COLO668 (cell line): ENCODE data around the gene GSE1.
A peak's percentile ranks its signal among the peaks of the same experiment; 100 is the strongest.

Experiments used
- DNase-seq: peaks from one replicate; lab custom pipeline; 2025; ENCODE audit not compliant: unreplicated experiment; lab: John Stamatoyannopoulos, UW

The GSE1 gene

DNA sequence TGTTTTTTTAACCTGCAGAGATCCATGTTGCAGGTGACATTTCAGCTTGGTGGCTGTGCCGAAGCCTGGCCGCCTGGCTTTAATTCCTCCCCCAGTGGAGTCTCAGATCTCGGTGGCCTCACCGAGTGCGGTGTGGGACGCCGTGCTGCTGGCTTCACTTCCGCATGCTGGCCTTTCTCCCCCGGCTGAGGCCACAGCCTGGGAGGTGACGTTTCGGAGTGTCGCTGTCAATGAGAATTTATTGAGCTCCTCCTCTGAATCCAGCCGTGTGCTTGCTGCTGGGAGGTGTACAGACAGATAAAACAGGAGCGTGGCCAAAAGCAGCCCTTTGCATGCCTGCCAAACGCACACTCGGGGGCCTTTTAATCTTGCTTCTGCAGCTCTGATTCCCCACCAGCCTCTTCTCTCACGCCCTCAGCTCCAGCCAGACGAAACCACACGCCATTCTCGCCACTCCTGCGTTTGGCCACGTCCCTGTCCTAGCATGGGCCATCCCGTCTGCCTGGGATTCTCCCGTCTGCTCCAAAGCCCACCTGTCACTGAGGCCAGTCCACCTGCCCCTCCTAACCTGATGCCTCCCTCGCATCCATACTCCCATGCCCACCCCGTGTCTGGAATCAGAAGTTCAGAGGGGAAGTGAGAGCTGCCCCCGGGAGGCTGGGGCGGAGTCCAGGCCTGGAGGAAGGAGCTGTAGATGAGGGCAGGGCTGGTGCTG is 3.6 kb downstream of the GSE1 start:
- DNase-seq = peak; percentile 67

DNA sequence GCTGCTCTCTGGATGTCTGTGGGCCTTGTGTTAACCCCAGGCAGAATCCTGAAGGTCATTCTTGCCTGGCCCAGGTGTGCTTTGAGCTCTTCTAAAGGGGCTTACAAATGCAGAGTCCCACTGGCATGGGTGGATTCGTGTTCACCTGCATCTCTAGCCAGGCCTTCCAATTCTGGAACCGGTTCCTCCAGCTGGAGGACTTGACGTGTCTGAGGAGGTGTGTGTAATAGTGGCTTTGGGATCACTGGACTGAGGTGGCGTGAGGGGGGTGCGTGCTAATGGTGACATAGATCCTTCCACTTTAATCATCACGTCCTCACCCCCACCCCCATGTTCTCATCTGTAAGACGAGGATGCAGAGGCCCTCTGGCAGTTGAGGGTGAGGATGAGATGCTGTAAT is 4.8 kb downstream of the GSE1 start:
- DNase-seq = peak; percentile 23

GRCh38 chr16:85618521-85618920 is 5.4 kb downstream of the GSE1 start:
- no peak for DNase-seq

DNA sequence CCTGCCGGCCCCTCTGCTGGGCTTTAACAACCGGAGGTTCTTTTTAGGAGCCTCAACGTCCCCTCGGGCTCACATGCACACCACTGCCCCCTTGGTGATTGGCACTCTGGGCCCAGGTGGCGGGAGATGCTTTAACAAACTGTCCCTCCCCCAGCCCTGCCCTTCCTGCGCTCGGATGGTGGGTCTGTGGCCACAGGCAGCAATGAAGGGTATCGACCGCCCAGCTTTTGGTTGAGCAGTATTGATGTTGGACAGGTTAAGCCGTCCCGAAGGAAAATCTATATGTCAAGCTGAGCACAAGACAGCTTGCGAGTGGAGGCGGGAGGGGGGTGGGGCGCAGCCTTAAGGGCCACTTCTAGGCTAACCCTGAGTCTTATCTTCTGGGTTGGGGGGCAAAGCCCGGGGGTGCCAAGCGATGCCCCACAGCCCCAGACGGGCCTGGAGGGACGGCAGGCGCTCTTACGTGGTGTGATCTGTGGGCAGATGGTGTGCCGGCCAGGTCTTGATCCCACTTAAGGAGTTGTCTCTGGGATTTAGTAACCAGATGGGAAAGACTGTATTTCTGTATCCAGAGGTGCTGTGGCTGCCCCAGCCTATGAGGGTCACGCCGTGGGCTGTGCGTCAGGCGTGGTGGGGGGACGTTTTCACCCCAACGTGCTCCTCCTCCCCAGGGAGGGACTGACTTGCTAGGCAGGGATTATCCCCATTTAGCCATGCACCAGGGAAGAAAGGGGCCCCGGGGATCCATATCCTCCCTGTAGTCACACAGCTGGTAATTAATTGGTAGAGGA is 6.2 kb downstream of the GSE1 start:
- DNase-seq = no peak

- no peak for DNase-seq
Observed at GRCh38 chr16:85620374-85620773, 7.3 kb downstream of the GSE1 start.

- DNase-seq = peak; percentile 46
Observed at GRCh38 chr16:85621698-85622428, 8.7 kb downstream of the GSE1 start.

DNA sequence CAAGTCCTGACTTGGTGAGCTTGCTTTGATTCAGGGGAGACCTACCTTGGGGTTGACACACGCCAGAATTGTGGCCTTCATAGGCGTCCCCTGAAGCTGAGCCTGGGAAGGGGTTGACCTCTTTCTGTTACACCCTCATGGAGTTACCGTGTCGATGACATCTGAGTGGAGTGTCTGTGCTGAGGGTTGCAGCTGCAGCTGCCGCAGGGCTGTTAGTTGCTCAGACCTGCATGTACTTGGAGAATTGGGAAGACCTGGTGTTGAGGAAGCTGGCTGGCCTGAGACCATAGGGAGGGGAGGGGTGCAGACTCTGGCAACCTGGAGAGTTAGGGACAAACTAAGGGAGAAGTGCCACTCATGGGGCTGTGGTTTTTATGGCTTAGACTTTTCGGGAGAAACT is 9.6 kb downstream of the GSE1 start:
- DNase-seq = peak; percentile 17

DNA sequence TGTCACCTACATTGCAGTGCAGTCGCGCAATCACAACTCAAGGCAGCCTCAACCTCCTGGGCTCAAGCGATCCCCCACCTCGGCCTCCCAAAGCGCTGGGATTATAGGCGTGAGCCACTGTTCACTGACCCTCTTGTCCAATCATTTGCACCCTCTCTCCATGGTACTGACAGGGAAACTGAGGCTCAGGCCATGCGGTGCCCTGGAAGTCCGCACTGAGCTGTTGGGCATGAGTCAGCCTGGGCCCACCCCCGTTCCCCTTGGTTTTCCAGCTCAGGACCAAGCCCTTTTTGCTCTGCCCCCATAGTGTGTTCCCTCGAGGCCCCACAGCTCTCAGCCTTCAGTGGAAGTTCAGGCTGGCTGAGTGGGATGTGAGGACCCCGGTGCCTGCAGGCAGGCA is 10.1 kb downstream of the GSE1 start:
- no peak for DNase-seq

DNA sequence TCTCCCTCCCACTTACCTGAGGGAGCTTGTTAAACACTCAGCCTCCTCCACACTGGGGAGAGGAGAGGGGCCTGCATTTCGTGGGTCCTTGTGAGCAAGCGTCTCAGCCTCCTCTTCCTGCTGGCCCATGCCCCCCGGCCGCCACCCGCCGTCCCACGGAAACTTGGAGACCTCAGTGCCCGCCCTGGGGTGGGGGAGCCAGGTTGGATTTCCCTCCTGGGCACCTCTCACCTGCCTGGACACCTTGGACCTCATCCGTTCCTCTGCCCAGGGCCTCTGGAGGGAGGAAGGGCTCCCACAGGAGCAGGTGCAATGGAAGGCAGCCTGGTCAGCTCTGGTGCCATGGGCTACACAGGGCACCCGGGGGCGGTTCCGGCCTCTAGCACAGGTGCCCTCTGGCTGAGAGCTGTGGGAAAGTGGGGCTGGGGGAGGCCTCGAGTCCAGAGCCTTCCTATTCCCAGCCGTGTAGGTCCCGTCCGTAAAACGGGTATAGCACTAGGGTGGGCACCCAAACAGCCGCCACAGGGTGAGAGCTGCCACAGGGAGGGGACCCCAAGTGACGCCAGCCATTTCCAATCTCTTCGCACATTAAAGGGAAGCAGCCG is 11.0 kb downstream of the GSE1 start:
- DNase-seq = no peak

- peak; percentile 26 for DNase-seq
Observed at GRCh38 chr16:85624646-85625045, 11.5 kb downstream of the GSE1 start.

DNA sequence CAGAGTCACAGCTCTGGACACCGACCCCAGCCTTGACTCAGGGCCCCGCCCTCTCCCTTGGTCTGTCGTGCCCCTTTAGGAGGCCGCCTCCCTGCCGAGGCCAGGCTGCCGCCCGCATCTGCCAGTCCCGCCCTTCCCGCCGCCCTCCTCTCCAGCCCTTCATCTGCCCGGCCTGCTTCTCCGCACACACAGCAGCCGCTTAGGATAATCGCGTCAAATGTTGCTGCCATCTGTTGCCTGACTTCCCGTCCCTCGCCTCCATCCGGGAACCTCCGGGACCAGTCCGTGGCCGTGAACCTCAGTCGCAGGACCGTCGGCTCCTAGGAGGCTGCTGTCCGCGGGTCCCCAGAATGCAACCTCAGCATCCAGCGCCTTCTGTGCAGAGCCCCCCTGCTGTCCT is 11.9 kb downstream of the GSE1 start:
- peak; percentile 50 for DNase-seq

DNA sequence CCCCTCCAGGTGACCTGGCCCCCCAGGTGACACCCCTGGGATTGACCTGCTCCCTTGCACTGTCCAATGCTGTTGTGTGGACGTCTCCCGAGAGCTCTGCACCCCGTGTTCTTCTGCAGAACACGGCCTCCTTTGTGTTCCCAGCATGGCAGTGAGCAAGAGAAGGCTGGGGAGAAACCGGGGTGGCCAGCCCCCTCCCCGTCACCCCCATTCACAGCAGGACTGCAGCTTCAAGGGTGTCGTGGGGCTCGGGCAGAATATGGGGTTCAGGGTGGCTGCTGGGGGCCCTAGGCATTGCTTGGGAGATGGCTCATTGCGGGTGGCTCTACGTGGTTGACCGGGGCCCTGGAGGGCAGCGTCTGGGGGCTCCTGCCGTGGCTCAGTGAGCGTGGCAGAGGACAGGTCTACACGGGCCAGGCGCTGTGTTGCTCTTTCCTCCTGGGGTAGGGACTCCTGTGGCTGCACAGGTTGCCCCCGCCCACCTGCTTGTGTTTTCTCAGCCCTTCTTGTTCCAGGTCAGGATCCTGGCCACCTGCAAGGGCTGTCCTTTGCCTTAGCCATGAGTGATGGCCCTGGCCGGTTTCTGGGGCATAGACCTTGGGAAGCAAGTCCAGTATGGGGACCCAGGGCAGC is 12.5 kb downstream of the GSE1 start:
- no peak for DNase-seq

DNA sequence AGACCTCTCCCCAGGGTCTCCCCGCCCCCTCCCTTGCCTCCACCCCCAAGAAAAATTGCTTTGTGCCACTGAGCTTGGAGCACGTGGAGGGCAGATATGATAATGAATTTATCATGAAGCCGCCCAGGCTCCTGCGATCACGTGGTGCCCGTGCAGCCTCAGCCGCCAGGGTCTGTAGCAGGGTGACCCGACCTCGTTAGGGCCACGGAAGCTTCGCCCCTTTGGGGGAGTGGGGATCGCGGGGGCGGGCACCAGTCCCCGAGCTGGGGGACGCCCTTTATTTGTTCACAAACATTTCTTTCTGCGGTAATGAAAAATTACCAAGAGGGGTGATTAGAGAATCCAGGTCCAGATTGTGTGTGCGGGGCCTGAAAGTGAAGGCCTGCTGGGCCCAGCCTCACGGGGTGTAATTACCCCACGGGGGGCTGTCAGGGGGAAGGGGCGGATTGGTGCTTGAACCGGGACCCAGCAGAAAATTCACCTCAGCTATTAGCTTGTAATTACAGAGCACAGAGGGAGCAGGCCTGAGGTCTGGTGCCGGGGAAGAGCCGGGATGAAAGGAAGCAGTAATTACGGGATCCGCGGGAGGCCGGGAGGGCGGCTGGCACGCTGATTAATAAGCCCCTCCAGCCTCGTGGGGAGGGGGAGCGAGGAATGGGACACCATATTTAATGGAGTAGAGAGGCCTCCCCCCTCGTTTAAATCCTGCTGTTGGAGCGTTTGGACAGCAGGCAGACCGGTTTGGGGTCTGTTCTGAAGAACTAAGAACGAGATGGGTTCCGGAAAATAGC is 13.3 kb downstream of the GSE1 start:
- DNase-seq = peak; percentile 11

DNA sequence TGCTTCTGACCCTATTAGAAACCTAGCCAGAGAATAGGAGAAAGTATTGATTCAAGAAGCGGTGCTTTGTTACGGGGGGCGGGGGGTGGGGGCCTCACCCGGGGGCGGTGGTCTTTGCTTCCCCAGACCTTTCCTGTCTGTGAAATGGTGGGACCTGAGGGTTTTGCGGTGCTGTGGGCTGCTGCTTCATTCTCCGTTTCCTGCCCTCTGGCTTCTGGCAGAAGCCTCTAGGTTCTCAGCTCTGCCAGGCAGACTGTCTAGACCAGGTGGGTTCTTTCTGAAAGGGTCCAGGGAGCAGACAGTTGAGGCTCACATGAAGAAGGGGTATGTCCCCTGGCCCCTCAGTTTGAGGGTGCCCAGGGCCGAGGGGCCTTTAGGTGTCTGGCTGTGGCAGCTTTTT is 14.0 kb downstream of the GSE1 start:
- no peak for DNase-seq

DNA sequence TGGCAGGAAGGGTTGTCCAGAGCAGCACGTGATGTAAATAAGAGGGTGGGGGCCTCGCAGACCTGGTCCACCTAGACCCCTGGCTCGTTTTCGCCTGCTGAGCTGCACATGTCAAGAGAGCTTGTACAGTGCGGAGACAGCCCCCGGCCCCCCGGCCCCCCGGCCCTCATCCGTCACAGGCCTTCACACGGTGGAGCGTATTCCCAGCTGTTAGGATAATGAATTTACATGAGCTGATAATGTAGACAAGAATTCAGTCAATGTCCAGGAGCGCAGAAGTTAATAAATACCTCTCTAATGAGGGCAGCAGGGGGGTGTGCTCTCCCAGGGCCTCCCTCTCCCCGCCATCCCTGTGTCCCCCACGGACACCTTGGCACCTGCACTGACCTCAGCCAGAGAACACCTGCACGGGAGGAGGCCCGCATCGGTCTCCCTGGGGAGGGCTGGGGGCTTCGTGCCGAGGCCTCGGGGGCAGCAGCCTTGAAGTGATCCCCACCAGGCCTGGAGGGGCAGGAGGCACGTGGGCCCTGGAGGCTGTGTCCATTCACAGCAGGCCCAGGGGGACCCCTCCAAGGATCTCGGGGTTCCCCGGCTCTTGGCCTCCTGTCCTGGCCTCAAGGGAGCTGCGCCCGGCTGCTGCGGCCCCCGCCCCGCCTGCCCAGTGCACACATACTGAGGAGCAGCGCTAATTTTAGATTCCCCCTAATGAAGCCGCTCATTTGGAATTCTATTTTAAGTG is 14.6 kb downstream of the GSE1 start:
- DNase-seq = no peak

GRCh38 chr16:85628265-85628556 is 15.1 kb downstream of the GSE1 start:
- DNase-seq = no peak

DNA sequence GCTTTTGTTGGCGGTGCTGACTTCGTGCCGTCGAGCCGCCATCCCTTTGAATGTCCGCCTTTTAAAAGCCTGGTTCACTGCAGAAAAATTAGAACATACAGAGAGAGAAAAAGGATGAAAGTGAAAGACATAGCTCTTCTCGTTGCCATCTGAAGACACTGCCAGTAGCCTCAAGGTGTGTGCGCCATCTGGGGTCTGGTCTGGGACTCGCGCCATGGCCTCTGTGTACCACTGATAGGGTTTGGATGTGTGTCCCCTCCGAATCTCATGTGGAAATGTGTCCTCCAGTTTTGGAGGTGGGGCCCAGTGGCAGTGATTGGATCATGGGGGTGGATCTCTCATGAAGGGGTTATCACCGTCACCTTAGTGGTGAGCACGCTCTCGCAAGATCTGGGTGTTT is 15.5 kb downstream of the GSE1 start:
- DNase-seq = no peak

- DNase-seq = no peak
Observed at GRCh38 chr16:85629326-85629725, 16.2 kb downstream of the GSE1 start.

DNA sequence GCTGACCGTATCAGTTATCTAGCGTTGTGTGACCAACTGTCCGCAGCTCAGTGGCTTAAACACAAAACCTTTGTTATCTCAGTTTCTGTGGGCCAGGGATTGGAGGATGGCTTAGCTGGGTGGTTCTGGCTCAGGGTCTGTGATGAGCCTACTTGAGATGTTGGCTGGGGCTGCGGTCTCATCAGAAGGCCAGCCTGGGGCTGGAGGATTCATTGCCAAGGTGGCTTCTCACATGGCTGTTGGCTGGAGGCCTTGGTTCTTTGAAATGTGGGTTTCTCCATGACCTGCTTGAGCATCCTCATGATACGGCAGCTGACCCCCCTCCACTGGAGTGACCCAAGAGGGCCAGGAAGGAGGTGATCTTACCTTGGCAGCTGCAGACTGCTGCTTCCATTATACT is 16.7 kb downstream of the GSE1 start:
- no peak for DNase-seq

DNA sequence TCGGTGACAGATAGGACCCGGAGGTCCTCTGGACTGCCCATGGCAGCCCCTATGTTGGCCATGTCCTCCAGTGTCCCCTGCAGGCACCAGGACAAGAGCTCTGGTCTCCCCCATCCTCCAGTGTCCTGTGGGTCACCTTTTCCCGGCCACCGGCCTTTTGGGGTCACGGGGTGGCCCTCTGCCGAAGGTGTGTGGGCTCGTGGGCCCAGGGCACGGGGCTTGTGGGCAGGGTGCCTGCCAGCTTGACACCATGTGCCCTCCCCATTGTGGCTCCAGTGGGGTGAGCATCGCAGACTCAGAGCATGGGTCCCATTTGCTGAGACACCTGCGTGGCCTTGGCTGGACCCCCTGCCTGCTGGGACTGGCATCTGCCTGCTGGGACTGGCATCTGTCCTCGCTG is 18.1 kb downstream of the GSE1 start:
- no peak for DNase-seq
